CD4-positive, alpha-beta T cell treated with Interleukin-15 for 4 hours (primary cell): ENCODE results near the gene SLC30A7.

Experiments used
- DNase-seq: peaks from one replicate; pipeline ENCODE4 v3.0.0-alpha.2; 2020; ENCODE audit warnings: low spot score

SLC30A7 gene

GRCh38 chr1:101025657-101026429, 130.0 kb downstream of the SLC30A7 start, which contains the start of gene DPH5:
TSS of gene DPH5 (minus strand) at chr1:101025784. CDS start at chr1:101025443, 341 bp downstream.
- peak; percentile 90 for DNase-seq

- DNase-seq, result no peak
Measured at GRCh38 chr1:101026430-101026788, 130.5 kb downstream of the SLC30A7 start.

- DNase-seq, result no peak
Measured at GRCh38 chr1:101027194-101027772, 131.4 kb downstream of the SLC30A7 start.

GRCh38 chr1:101028466-101028865, 132.6 kb downstream of the SLC30A7 start:
- DNase-seq, result no peak

GRCh38 chr1:101029184-101029583, 133.3 kb downstream of the SLC30A7 start:
- no peak for DNase-seq

GRCh38 chr1:101030881-101031280, 135.0 kb downstream of the SLC30A7 start:
- no peak for DNase-seq
